GM21515 (cell line): ENCODE measurements around the gene TRIOBP.

Source experiments
- ATAC-seq: cut with Tn5 transposase; IDR thresholded peaks from one replicate; pipeline ENCODE4 v1.9.1; 2021; ENCODE audit not compliant: unreplicated experiment

Gene TRIOBP

DNA sequence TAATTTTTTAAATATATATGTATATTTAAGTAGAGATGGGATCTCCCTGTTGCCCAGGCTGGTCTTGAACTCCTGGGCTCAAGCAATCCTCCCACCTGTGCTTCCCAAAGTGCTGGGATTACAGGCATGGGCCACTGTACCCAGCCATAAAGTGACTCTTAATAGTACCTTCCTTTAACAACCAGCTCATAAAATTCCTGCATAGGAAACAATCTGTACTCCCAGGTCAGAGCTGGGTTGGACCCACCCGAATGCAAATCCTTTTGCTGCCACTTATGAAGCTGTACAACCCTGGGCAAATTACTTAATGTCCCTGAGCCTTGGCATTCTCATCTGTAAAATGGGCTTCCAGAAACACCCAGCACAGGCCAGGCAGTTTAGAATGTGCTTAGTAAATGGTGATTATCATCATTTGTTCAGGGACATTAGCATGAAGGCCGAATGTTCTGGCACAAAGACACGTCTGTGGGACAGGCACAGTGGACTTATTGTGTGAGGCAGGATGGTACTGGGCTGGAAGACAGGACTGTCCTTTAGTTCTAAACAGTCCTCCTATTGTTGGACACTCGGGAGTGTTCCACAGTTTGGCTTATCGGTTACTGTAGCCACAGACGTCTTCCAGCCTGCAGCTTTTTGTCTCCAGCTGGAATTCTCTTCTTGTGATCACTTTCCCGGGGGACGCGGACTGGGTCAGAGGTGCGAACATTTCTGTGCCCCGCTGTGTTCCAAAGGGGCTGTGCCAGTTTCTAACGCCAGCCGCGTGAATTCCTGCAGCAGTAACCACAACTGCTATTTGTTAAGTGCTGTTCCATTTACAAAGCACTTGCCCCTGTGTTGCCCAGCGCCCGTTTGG is 32.4 kb upstream of the TRIOBP start:
- ATAC-seq, result no peak

DNA sequence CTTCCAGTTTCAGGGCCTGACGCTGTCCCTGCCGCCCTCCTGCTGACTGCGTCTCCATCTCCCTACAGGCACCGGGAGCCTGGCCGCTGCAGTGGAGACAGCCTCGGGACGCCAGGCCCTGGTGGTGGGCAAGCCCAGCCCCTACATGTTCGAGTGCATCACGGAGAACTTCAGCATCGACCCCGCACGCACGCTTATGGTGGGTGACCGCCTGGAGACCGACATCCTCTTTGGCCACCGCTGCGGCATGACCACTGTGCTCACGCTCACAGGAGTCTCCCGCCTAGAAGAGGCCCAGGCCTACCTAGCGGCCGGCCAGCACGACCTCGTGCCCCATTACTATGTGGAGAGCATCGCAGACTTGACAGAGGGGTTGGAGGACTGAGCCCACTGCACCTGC is 31.4 kb upstream of the TRIOBP start:
- no peak for ATAC-seq

DNA sequence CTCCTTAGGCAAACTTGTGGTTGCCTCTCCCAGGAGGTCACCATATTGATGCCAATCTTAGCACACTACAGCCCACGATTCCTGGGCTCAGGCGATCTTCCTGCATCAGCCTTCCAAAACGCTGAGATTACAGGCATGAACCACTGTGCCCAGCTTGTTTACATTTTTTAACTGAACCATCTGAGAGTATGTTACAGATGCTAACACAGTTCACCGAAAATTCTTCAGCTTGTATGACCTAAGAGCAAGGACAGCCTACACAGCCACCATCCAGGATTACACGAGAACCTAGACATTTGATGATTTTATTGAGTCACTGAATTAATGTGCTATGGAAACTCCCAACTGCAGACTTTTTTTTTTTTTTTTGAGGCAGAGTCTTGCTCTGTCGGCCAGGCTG is 27.3 kb upstream of the TRIOBP start:
- no peak for ATAC-seq

DNA sequence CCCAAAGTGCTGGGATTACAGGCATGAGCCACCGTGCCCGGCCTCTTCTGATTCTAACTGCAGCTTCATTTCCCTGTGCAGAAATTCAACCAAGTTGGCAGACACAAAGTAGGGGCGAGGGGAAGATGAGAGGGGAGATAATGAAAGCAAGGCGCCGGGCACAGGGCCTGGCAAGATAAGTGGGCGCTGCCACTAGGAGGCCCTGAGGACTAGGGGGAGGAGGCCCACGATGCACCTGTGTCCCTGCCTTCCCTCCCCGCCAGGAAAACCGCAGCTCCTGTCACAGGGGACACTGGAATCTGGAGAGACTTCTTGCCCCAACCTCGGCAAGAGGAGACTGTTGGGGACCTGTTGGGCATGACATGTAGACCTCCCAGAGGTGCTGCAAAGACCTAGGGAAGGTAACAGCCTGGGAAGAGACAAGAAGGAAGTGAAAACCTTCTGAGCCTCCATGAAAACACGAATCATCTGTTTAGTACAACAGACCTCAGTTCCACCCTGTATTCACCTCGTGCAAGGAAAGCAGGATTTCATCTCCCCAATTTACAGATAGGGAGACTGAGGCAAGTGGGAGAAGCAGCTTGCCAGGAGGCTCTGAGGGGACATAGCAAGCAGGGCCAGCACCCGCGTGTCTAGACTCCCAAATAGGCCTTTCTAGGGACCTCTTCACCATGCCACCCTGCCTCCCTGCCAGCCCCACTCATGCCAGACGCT is 24.5 kb upstream of the TRIOBP start:
- no peak for ATAC-seq

DNA sequence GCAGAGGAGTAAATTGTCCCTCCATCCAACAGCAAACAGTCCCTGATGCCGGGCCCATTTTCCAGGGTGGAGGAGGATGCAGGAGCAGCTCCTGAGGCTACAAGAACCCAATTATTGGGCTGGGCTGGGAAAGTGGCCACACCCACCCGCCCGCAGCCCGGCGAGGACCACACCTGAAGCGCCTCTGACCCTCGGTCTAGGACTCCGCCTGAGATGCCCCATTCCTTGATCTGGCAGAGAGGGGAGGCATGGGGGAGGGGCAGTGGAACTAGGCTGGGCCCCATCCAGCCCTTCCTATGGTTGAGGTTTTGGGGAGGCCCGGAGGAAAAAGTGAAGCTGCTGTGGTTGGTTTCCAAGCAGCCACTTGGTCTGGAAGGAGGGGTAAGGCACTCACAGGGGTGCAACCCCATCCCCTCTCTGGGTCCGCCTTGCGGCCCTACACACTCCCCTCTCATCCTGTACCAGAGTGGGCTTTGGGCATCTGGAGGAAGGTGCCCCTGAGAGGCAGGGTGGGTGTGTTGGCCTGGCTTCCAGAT is 23.9 kb upstream of the TRIOBP start:
- no peak for ATAC-seq

DNA sequence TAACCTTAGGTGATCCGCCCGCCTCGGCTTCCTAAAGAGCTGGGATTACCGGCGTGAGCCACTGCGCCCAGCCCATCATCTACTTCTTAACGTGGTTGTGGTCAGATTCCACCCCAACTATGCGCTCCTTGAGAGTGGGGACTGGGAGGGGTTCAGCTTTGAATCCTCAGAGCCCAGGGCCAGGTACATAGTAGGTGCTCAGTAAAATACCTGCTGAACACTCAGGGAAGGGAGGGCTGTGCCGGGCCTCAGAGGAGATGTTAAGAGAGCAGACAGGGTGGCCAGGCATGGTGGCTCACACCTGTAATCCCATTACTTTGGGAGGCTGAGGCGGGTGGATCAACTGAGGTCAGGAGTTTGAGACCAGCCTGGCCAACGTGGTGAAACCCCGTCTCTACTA is 22.6 kb upstream of the TRIOBP start:
- ATAC-seq, result no peak

GRCh38 chr22:37674951-37675929 is 21.6 kb upstream of the TRIOBP start, which contains the start of gene LGALS1:
LGALS1 (plus strand) TSS chr22:37675636; CDS start chr22:37675703, 67 bp downstream.
- ATAC-seq, result peak; percentile 50

DNA sequence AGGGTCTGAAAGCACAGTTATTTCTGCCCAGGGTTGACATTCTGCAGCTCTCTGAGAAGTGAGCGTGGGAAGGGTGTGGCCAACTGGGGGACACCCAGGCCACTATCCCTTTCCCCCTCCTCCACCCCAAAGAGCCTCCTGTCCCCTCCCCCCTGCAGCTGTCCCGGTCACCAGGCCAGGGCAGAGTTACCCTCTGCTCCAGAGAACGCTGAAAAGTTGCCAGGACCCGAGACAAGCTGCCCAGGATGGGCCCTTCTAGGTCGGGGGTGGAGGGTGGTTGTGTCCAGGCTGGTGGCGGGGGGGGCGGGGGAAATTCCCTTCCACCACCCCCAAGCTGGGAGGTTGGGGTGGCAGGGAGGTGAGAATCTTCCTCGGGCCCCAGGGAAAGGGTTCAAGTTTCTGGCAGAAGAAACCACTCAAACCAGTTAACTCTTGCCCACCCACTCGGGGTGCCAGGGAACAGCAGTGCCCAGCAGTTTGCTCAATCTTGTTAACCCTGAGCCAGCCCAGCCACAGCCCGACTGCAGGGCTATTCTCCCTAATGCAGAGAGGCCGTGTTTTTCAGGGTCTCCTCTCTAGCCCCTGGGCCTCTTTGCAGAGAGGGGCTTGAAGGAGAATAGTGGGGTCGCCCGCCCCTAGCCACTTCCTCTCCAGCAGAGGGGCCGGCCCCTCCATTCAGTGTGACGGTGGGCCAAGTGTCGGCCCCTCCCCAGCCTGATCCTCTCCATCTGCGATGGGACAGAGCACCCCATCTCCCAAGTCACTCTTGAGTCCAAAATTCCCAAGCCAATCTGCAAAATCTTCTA is 20.7 kb upstream of the TRIOBP start:
- ATAC-seq, result no peak

DNA sequence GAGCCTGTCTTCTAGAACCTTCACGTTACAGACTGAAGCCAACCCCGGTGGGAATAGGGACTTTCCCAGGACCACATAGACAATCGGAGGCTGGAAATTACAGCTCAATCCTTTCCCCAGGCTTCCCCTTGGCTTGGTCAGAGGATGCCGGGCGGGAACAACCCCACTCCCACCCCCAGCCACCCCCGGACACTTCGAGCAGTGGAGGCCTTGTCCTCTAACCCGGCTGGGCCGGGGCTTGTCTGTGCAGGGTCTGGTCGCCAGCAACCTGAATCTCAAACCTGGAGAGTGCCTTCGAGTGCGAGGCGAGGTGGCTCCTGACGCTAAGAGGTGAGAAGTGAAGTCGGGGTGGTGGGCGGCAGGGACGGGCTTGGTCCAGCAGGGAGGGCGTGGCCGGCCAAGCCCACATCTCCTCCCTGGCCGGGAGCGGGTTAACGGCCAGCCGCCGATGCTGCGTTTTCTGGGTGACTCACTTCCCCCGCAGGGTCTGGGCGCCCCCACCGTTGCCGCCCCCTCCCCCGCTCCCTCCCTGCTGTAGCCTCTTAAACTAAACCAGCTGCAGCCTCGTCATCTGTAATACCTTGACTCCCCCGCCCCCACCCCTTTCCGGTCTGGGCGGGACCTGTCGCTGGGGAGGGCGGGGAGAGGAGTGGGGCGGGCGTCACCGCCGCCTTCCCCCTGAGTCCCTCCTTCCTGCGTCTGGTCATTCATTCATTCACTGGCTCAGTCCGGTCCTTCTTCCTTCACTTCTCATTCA is 19.9 kb upstream of the TRIOBP start:
- ATAC-seq, result peak; percentile 32

DNA sequence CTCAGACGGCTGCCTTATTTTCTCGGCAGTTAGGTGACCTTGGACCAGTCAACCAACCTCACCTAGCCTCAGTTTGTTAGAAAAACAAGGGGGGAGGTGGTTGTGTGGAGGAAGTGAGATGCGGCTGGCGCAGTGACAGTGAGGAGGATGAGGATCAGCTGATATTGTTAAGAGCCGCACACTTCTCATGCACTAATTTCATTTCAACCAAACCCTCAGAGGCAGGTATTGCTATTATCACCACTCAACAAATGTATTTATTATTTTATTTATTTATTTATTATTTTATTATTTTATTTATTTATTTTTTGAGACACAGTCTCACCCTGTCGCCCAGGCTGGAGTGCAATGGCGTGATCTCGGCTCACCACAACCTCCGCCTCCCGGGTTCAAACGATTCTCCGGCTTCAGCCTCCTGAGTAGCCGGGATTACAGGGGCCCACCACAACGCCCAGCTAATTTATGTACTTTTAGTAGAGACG is 19.3 kb upstream of the TRIOBP start:
- no peak for ATAC-seq

GRCh38 chr22:37678372-37678771 is 18.5 kb upstream of the TRIOBP start:
- ATAC-seq, result no peak

- ATAC-seq, result no peak
Measured at GRCh38 chr22:37679670-37680069, 17.2 kb upstream of the TRIOBP start.

GRCh38 chr22:37680191-37680851 is 16.5 kb upstream of the TRIOBP start:
- ATAC-seq, result no peak

DNA sequence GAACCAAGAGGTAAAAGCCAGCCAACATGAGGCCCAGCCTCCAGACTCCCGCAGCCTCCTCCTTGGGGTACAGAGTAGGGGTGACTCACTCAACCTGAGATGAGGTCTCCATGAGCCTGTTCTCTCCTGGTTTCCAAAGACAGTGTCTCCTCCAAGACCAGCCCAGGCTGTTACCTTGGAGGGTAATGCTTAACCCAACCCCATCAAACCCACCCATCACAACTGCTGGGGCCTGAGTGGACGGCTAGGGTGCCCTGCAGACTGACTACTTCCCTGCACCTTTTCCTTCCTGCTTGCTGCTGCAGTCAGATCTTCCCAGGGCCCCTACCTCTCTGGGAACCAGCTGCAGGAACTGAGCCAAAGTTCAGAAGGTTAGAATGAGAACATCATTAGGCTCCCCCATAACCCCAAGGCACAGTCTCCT is 15.8 kb upstream of the TRIOBP start:
- no peak for ATAC-seq

- ATAC-seq, result no peak
Measured at GRCh38 chr22:37681556-37682049, 15.2 kb upstream of the TRIOBP start.

DNA sequence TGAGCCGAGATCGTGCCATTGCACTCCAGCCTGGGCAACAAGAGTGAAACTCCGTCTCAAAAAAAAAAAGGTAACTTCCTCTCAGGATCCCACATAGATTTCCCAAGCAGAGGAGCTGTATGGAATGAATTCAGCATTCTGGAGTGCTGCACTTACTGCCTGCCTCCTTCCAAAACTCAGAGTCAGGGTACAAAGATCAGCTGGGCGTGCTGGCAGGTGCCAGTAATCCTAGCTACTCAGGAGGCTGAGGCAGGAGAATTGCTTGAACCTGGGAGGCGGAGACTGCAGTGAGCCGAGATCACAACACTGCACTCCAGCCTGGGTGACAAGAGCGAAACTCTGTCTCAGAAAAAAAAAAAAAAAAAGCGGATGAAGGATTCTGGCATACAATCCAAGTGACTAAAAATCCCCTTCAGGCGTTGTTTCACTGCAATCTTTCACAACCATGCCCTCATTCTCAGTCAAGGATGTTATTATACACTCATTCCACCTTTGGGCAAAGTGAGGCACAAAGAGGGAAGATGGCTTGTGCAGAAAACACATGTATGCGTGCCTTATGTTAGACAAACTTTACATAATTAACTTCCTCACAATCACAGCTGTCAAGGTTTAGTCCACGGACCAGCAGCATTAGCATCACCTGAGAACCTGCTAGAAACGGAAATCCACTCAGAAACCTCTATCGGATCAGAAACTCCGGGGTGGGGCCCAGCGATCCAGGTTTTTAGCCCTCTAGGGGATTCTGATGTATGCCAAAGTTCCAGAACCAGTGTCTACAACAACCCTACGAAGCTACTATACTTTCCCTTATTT is 11.8 kb upstream of the TRIOBP start:
- no peak for ATAC-seq
